NT2/D1 (cell line): Measurements from ENCODE around the gene NOC2L.
"Not testable (repeated sequence)": the region's sequence is repeated elsewhere in the genome, so short reads cannot be mapped to it uniquely, and the experiment has no call there.

ENCODE experiments used
- DNase-seq: peaks from one replicate; pipeline ENCODE4 v3.0.0-alpha.2; 2011; ENCODE audit warnings: low read depth, low spot score
- H3K27me3 ChIP-seq: 2 replicates; pipeline ENCODE4 v1.6.0; 2011; ENCODE audit warnings: mild to moderate bottlenecking; ENCODE audit not compliant: insufficient read length, insufficient read depth
- H3K36me3 ChIP-seq: 2 replicates; pipeline ENCODE4 v1.6.1; 2011; ENCODE audit warnings: mild to moderate bottlenecking, low read length, mixed read lengths; ENCODE audit not compliant: insufficient read depth, insufficient read length
- H3K4me1 ChIP-seq: 2 replicates; pipeline ENCODE4 v1.5.1; 2011; ENCODE audit not compliant: insufficient read depth, insufficient read length
- H3K4me3 ChIP-seq: 2 replicates; pipeline ENCODE4 v1.5.1; 2011; ENCODE audit warnings: low read depth; ENCODE audit not compliant: insufficient read length
- H3K9ac ChIP-seq: 2 replicates; pipeline ENCODE4 v1.6.0; 2011; ENCODE audit warnings: low read depth; ENCODE audit not compliant: insufficient read length
- H3K9me3 ChIP-seq: 2 replicates; pipeline ENCODE4 v1.5.1; 2011; ENCODE audit warnings: mild to moderate bottlenecking, low read length; ENCODE audit not compliant: insufficient read depth
- SUZ12 ChIP-seq: IDR thresholded peaks from 2 replicates; pipeline ENCODE4 v1.6.1; 2011; ENCODE audit not compliant: insufficient read length, insufficient read depth; ENCODE audit errors: extremely low read depth
- YY1 ChIP-seq: IDR thresholded peaks from 2 replicates; pipeline ENCODE4 v1.6.1; 2011; ENCODE audit not compliant: insufficient read length, insufficient read depth
- ZNF274 ChIP-seq: IDR thresholded peaks from 2 replicates; pipeline ENCODE4 v1.6.1; 2011; ENCODE audit warnings: mild to moderate bottlenecking, low read depth, low read length

The NOC2L gene

DNA sequence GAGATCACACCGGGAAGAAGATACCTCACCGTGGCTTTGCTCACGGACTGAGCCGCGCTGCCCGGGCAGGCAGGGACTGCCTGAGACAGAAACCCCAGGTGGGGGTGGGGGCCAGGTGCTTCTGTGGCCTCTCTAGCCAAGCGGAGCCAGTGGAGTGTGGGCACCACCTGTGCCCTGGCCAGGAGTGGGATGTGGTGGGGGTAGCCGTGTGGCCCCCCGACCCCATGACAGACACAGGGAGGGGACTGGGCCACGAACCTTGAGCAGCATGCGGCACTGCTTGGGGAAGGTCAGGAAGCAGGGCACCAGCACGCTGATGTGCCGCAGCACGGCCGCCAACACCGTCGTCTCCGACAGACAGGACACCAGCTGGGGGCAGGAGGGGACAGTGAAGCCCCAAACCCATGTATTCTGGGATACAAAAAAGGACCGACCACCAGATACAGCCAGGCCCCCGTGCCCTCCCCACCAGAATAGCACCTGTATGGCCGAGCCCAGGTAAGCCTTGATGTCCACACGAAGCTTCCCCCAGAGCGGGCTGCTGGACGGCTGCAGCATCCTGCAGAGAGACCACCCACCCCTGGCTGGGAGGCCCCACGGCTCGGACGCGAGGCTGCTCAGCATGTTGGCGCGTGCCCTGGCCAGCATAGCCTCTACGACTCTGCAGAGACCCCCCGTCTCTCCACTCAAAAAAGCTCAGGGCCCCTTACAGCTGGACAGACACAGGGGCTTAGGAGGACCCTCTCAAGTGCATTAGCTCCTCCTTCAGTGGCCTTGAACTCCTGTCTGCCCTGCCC is 5.3 kb downstream of the NOC2L start:
- Histone ChIP-seq H3K4me3 (no peak overlapping the region), H3K36me3 (peaks cover 90% of the 10 kb centered on the region), H3K9ac (no peak overlapping the region), H3K4me1 (peaks cover 3% of the 10 kb centered on the region), H3K9me3 (no peaks in the 10 kb centered on the region), H3K27me3 (no peaks in the 10 kb centered on the region)
- DNase-seq, result no peak
- TF ChIP-seq ZNF274 (no peak), YY1 (no peak), SUZ12 (no peak)

DNA sequence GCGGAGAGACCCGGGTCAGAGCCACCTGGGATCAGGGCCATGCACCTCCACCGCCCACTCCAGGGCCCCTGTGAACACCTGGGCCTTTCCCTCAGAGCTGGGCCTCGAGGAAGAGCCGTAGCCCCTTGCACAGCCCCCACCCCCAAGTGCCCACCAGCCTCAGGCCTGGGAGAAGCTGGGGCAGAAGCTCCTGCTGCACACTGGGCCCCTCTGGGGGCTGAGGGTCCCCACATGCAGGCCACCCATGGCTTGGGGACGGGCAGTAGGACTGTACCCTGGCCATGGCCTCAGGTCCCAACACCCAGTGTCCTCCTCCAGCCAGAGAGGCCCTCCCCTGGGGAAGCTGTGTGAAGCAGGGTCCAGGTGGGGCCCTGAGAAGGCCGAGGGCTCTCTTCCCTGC is 6.5 kb downstream of the NOC2L start:
- TF ChIP-seq ZNF274 (no peak), SUZ12 (no peak), YY1 (no peak)
- DNase-seq, result no peak
- H3K4me1 ChIP-seq, result peaks cover under 1% of the 10 kb centered on the region
- no peaks in the 10 kb centered on the region for H3K27me3 ChIP-seq
- peaks cover 99% of the 10 kb centered on the region for H3K36me3 ChIP-seq
- no peak overlapping the region for H3K9ac ChIP-seq
- no peaks in the 10 kb centered on the region for H3K9me3 ChIP-seq
- H3K4me3 ChIP-seq, result no peak overlapping the region

DNA sequence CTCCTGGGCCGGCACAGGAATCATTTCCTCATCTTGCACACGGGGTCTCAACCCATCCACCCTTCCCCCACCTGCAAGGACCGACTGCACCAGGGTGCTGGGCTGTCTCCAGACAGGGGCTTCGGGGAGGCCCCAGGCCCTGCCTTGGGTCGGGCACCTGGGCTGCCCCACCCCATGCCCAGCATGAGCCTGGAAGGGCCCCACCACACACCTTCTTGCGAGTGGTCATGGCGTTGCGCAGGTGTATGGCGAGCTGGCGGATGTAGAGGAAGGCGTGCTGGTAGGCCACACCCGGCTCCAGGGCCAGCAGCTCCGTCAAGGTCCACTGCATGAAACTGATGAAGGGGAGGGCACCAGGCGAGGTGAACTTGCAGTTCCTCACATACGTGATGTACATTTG is 6.9 kb downstream of the NOC2L start:
- Histone ChIP-seq H3K4me1 (no peaks in the 10 kb centered on the region), H3K4me3 (no peak overlapping the region), H3K36me3 (peaks cover 99% of the 10 kb centered on the region), H3K9me3 (no peaks in the 10 kb centered on the region), H3K27me3 (no peaks in the 10 kb centered on the region), H3K9ac (no peak overlapping the region)
- TF ChIP-seq SUZ12, result no peak
- TF ChIP-seq YY1, result no peak
- TF ChIP-seq ZNF274, result no peak
- DNase-seq, result no peak

DNA sequence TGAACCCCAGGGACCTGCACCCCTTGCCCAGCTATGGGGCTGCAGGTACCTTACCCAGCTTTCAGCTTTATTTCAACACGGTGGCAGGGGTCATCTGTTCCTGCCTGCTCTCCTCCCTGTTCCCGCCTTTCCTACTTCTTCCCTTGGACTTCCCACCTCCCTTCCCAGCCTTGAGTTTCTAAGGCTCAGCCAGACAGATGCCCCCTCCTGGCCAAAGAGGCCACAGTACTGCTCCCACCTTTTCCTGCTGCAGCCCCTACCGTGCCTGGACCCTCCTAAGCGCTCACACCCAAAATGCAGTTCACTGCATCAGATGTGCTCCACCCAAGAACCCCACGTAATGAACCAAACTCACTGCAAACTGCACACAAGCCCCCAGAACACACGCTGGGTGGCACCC is 7.7 kb downstream of the NOC2L start:
- Histone ChIP-seq H3K36me3 (peaks cover 98% of the 10 kb centered on the region), H3K4me1 (no peaks in the 10 kb centered on the region), H3K27me3 (no peaks in the 10 kb centered on the region), H3K9ac (no peak overlapping the region), H3K9me3 (no peaks in the 10 kb centered on the region), H3K4me3 (no peak overlapping the region)
- no peak for TF ChIP-seq SUZ12
- TF ChIP-seq ZNF274, result no peak
- TF ChIP-seq YY1, result no peak
- DNase-seq, result no peak

DNA sequence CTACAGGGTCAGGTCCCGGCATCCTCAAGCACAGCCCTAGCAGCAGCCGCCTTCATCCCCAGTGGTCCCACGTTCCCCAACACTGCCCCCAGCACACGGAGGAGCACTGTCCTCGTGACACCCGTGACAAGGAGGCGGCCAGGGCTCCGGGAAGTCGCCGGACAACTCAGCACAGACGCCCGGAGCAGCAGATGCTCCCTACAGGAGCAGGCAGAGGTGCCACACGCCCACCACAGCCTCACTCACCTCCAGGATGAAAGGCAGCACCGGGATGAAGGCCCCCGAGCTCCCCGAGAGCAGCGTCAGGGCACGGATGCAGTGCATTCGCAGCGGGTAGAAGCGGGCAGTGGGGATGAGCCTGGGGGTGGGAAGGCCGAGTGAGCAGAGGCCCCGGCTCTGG is 8.2 kb downstream of the NOC2L start:
- H3K36me3 ChIP-seq, result peaks cover 98% of the 10 kb centered on the region
- TF ChIP-seq ZNF274, result no peak
- TF ChIP-seq YY1, result no peak
- TF ChIP-seq SUZ12, result no peak

DNA sequence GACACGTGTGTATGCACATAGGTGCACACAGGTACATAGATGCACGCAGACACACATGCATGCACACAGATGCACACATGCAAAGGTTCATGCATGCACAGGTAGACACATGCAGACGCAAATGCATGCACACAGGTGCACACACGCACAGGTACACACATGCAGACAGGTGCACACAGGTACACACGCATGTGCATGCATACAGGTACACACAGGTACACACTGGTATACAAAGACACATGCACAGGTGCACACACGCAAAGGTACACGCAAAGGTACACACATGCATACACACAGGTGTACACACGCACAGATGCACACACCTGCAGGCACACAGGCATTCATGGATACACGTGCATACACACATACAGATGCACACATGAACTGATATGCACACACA is 8.8 kb downstream of the NOC2L start:
- Histone ChIP-seq H3K27me3 (no peaks in the 10 kb centered on the region), H3K9me3 (no peaks in the 10 kb centered on the region), H3K36me3 (peaks cover 98% of the 10 kb centered on the region), H3K4me3 (no peak overlapping the region), H3K4me1 (no peaks in the 10 kb centered on the region), H3K9ac (no peak overlapping the region)
- TF ChIP-seq SUZ12 (no peak), YY1 (no peak), ZNF274 (no peak)
- no peak for DNase-seq

More for the DNA sequence above, 8.2 kb downstream of the NOC2L start:
- H3K4me1 ChIP-seq, result no peaks in the 10 kb centered on the region
- H3K9me3 ChIP-seq, result no peaks in the 10 kb centered on the region
- H3K9ac ChIP-seq, result no peak overlapping the region
- no peak for DNase-seq
- H3K4me3 ChIP-seq, result no peak overlapping the region
- H3K27me3 ChIP-seq, result no peaks in the 10 kb centered on the region

DNA sequence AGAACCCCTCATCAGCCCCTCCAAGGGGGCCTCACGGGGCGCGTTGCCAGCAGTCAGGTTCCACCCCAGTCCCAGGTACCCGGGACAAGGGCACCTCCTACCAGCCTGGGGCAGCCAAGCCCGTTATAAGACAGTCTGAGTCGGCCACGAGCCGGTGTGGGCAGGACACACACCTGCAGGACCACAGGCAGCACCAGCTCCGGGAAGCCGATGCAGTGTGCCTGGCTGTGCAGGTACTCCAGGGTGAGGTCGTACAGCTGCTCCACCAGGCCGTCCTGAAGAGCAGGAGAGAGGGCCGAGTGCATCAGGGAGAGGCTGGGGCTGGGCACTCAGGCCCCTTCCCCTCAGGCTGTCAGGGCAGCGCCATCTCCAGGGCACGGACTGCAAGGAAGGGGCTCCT is 11.1 kb downstream of the NOC2L start:
- H3K36me3 ChIP-seq, result peaks cover 86% of the 10 kb centered on the region
- H3K9ac ChIP-seq, result no peak overlapping the region
- H3K4me1 ChIP-seq, result peaks cover 6% of the 10 kb centered on the region
- no peaks in the 10 kb centered on the region for H3K27me3 ChIP-seq
- no peak for TF ChIP-seq SUZ12
- TF ChIP-seq ZNF274, result no peak
- TF ChIP-seq YY1, result no peak
- DNase-seq, result no peak
- H3K4me3 ChIP-seq, result no peak overlapping the region
- no peaks in the 10 kb centered on the region for H3K9me3 ChIP-seq

DNA sequence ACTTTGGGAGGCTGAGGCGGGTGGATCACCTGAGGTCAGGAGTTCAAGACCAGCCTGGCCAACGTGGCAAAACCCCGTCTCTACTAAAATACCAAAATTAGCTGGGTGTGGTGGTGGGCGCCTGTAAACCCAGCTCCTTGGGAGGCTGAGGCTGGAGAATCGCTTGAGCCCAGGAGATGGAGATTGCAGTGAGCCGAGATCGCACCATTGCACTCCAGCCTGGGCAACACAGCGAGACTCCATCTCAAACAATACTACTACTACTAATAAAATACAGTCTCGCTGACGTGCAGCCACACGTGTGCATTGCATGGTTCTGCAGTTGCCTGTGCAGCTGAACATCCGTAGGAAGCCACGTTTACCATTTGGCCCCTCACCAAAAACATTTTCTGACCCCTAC is 12.2 kb downstream of the NOC2L start:
- DNase-seq, H3K4me3 ChIP-seq, H3K9me3 ChIP-seq, H3K4me1 ChIP-seq, H3K27me3 ChIP-seq, H3K9ac ChIP-seq: not testable (repeated sequence)
- H3K36me3 ChIP-seq, result peaks cover 75% of the 10 kb centered on the region
